ENCODE measurements around the gene ACP5.

Gene ACP5

DNA sequence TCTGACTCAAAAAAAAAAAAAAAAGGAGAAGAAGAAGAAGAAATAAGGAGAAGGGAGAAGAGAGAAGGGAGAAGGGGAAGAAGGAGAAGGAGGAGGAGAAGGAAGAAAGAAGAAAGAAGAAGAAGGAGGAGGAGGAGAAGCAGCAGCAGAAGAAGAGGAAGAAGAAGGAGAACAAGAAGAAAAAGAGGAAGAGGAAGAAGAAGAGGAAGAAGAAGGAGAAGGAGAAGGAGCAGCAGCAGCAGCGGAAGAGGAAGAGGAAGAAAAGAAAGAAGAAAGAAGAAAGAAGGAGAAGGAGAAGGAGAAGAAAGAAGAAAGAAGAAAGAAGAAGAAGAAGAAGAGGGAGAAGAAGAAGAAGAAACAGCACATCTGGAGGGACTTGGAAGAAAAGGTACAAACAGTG, 42.9 kb downstream of the ACP5 start:
- H3K79me1 ChIP-seq (ENCODE audit: low read length) = peaks cover 1% of the 10 kb centered on the region
- no peaks in the 10 kb centered on the region for H3K27me3 ChIP-seq (ENCODE audit: insufficient read depth, low read length, poor library complexity)
- no peaks in the 10 kb centered on the region for H3K79me2 ChIP-seq (ENCODE audit: control insufficient read depth, insufficient read depth, low read length)
- no peak overlapping the region for H2AK5ac ChIP-seq (ENCODE audit: low read length)
- WGBS (ENCODE audit: extremely low coverage, insufficient coverage, low lambda C conversion rate) = no CpG with 5 or more reads among the region's 1 CpG
- H3K36me3 ChIP-seq (ENCODE audit: control insufficient read depth, insufficient read depth, low read length) = no peaks in the 10 kb centered on the region
- no peak overlapping the region for H3K27ac ChIP-seq (ENCODE audit: low read depth, low read length)
- no peak overlapping the region for H4K5ac ChIP-seq (ENCODE audit: low read length)
- no peak overlapping the region for H3K4me2 ChIP-seq (ENCODE audit: low read length)
- H4K8ac ChIP-seq (ENCODE audit: low read depth, low read length) = no peak overlapping the region
- no peak overlapping the region for H3K9ac ChIP-seq (ENCODE audit: low read length)
- H3K23ac ChIP-seq (ENCODE audit: low read length) = no peak overlapping the region
- no peak overlapping the region for H3K4me3 ChIP-seq (ENCODE audit: low read length)
- H3K18ac ChIP-seq (ENCODE audit: low read length) = no peak overlapping the region
- no peak overlapping the region for H3K4ac ChIP-seq (ENCODE audit: low read depth, low read length)
- no peak overlapping the region for H2BK120ac ChIP-seq (ENCODE audit: low read depth, low read length)
- H3K56ac ChIP-seq (ENCODE audit: low read length) = no peak overlapping the region
- no peak for DNase-seq
- no peak overlapping the region for H2BK15ac ChIP-seq (replicated peaks; ENCODE audit: low read depth)
- peaks cover 5% of the 10 kb centered on the region for H3K4me1 ChIP-seq (ENCODE audit: control insufficient read depth, low read depth, low read length)
- H2BK5ac ChIP-seq (ENCODE audit: low read length) = no peak overlapping the region

- peak; percentile 97 for DNase-seq
- H3K27ac ChIP-seq (ENCODE audit: low read depth, low read length) = no peak overlapping the region
- no peak overlapping the region for H4K8ac ChIP-seq (ENCODE audit: low read depth, low read length)
- no peak overlapping the region for H2BK5ac ChIP-seq (ENCODE audit: low read length)
- H2BK120ac ChIP-seq (ENCODE audit: low read depth, low read length) = no peak overlapping the region
- no CpG with 5 or more reads among the region's 9 CpGs for WGBS (ENCODE audit: extremely low coverage, insufficient coverage, low lambda C conversion rate)
- no peak overlapping the region for H3K4me2 ChIP-seq (ENCODE audit: low read length)
- no peak overlapping the region for H3K9ac ChIP-seq (ENCODE audit: low read length)
- H3K23ac ChIP-seq (ENCODE audit: low read length) = no peak overlapping the region
- no peaks in the 10 kb centered on the region for H3K4me1 ChIP-seq (ENCODE audit: control insufficient read depth, low read depth, low read length)
- H3K18ac ChIP-seq (ENCODE audit: low read length) = no peak overlapping the region
- H3K56ac ChIP-seq (ENCODE audit: low read length) = no peak overlapping the region
- no peak overlapping the region for H3K4me3 ChIP-seq (ENCODE audit: low read length)
- peaks cover 2% of the 10 kb centered on the region for H3K79me1 ChIP-seq (ENCODE audit: low read length)
- no peak overlapping the region for H2BK15ac ChIP-seq (replicated peaks; ENCODE audit: low read depth)
- H3K79me2 ChIP-seq (ENCODE audit: control insufficient read depth, insufficient read depth, low read length) = no peaks in the 10 kb centered on the region
- H4K5ac ChIP-seq (ENCODE audit: low read length) = no peak overlapping the region
- H3K27me3 ChIP-seq (ENCODE audit: insufficient read depth, low read length, poor library complexity) = no peaks in the 10 kb centered on the region
- no peak overlapping the region for H2AK5ac ChIP-seq (ENCODE audit: low read length)
- no peak overlapping the region for H3K4ac ChIP-seq (ENCODE audit: low read depth, low read length)
- no peaks in the 10 kb centered on the region for H3K36me3 ChIP-seq (ENCODE audit: control insufficient read depth, insufficient read depth, low read length)
Observed at GRCh38 chr19:11530432-11530831, 47.0 kb downstream of the ACP5 start.

- peak within 1 kb of the TSS; percentile 70 for H2BK5ac ChIP-seq (ENCODE audit: low read length)
- no peak within 1 kb of the TSS for H3K4ac ChIP-seq (ENCODE audit: low read depth, low read length)
- no CpG with 5 or more reads among the region's 47 CpGs for WGBS (ENCODE audit: extremely low coverage, insufficient coverage, low lambda C conversion rate)
- peak; percentile 99 for DNase-seq
- no peaks in the 10 kb centered on the region for H3K36me3 ChIP-seq (ENCODE audit: control insufficient read depth, insufficient read depth, low read length)
- peak within 1 kb of the TSS; percentile 82 for H3K4me3 ChIP-seq (ENCODE audit: low read length)
- no peaks in the 10 kb centered on the region for H3K27me3 ChIP-seq (ENCODE audit: insufficient read depth, low read length, poor library complexity)
- no peaks in the 10 kb centered on the region for H3K4me1 ChIP-seq (ENCODE audit: control insufficient read depth, low read depth, low read length)
- no peak within 1 kb of the TSS for H2BK120ac ChIP-seq (ENCODE audit: low read depth, low read length)
- H3K23ac ChIP-seq (ENCODE audit: low read length) = no peak within 1 kb of the TSS
- H3K79me2 ChIP-seq (ENCODE audit: control insufficient read depth, insufficient read depth, low read length) = no peaks in the 10 kb centered on the region
- H3K4me2 ChIP-seq (ENCODE audit: low read length) = peak within 1 kb of the TSS; percentile 80
- H3K27ac ChIP-seq (ENCODE audit: low read depth, low read length) = peak within 1 kb of the TSS; percentile 75
- no peak within 1 kb of the TSS for H4K8ac ChIP-seq (ENCODE audit: low read depth, low read length)
- H2AK5ac ChIP-seq (ENCODE audit: low read length) = no peak within 1 kb of the TSS
- H3K79me1 ChIP-seq (ENCODE audit: low read length) = peaks cover 2% of the 10 kb centered on the region
- peak within 1 kb of the TSS; percentile 95 for H3K56ac ChIP-seq (ENCODE audit: low read length)
- no peak within 1 kb of the TSS for H2BK15ac ChIP-seq (replicated peaks; ENCODE audit: low read depth)
- no peak within 1 kb of the TSS for H4K5ac ChIP-seq (ENCODE audit: low read length)
- H3K18ac ChIP-seq (ENCODE audit: low read length) = peak within 1 kb of the TSS; percentile 78
- H3K9ac ChIP-seq (ENCODE audit: low read length) = peak within 1 kb of the TSS; percentile 89
Observed at GRCh38 chr19:11528551-11529341, 48.7 kb downstream of the ACP5 start, which contains the start of gene ECSIT. ECSIT (minus strand) TSS chr19:11529134; CDS start chr19:11519170, 9,964 bp downstream.
